Stimulated activated naive CD4-positive, alpha-beta T cell treated with Interleukin-2 at 50 U/mL for 16 hours (primary cell): ENCODE results near the gene MPP4.

Experiments used
- DNase-seq: peaks from one replicate; lab custom pipeline; 2025; lab: John Stamatoyannopoulos, UW

MPP4 gene

GRCh38 chr2:201628545-201628944 is 69.9 kb downstream of the MPP4 start:
- DNase-seq, result no peak

GRCh38 chr2:201622306-201622970 is 76.0 kb downstream of the MPP4 start:
- DNase-seq, result no peak

- no peak for DNase-seq
These were observed 77.0 kb downstream of the MPP4 start for GRCh38 chr2:201621293-201621999.

- DNase-seq, result no peak
These were observed 79.4 kb downstream of the MPP4 start for GRCh38 chr2:201618744-201619662.

- no peak for DNase-seq
These were observed 90.4 kb downstream of the MPP4 start for GRCh38 chr2:201608021-201608420.

GRCh38 chr2:201607568-201607967 is 90.9 kb downstream of the MPP4 start:
- DNase-seq, result no peak

- DNase-seq, result no peak
These were observed 97.5 kb downstream of the MPP4 start for GRCh38 chr2:201600906-201601305.

- DNase-seq, result no peak
These were observed 101.0 kb downstream of the MPP4 start for GRCh38 chr2:201597397-201597796.
